COLO668 (cell line): ENCODE data around the gene SLC35B4.

Source experiments
- DNase-seq: peaks from one replicate; lab custom pipeline; 2025; ENCODE audit not compliant: unreplicated experiment; lab: John Stamatoyannopoulos, UW

Gene SLC35B4

GRCh38 chr7:134293002-134293740 lies 23.6 kb downstream of the SLC35B4 start:
- no peak for DNase-seq

- DNase-seq = no peak
Measured at GRCh38 chr7:134290286-134290685, 26.4 kb downstream of the SLC35B4 start.

DNA sequence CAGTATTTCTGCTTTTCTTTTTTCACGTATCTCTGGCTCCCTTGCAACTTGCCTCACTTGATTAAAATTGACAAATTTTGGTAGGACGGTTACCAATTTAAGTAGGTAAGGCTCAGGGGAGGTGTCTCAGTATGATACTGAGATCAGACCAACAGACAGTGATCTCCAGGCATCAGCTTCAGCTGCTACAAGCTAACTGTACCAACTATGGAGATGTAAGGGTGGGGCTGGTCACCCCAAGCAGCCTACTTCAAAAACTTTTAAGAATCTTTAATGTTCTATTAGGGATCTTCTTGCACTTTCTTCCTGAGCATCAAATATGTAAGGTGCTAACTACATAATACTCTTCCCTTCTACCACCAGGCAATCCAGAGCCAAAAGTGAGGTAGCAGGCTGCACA lies 26.9 kb downstream of the SLC35B4 start:
- no peak for DNase-seq

DNA sequence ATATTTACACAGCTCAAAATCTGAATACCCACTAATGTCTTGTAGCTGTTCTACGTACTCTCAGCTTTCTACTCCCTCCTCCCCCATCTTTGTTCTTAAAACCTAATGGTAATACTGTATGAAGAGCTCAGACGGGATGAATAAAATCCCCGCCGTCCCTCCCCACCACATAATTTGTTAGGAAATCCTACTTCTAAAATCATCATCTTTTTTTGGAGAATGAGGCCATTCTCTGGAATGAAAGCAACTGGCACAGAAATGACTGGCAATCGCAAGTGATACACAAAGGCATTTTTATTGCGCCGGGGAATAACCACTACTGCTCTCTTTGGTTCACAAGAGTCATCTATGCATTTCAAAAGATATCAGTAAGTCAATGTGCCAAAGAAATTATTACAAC lies 27.3 kb downstream of the SLC35B4 start:
- DNase-seq = no peak

DNA sequence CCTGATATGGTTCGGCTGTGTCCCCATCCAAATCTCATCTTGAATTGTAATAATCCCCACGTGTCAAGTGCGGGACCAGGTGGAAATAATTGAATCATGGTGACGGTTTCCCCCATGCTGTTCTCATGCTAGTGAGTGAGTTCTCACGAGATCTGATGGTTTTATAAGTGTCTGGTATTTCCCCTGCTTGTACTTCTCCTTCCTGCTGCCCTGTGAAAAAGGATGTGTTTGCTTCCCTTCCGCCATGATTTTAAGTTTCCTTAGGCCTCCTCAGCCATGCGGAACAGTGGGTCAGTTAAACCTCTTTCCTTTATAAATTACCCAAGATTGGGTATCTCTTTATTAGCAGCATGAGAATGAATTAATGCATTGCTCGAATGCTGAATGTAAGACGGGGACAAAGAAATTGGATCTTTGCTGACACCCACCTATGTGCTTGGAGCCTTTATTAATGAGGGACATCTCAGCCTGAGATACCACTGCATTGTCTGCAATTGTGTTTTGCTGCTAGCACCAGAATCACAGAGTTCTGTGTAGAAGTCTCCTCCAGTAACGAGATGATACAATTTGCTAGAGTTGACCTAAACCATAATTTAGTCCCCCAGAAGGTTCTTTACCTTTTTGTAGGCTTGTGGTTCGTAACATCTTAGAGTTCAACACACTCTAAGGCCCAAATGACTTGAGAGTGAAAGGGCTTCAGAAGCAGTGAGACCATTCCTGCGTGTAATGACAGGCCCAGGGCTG lies 28.6 kb downstream of the SLC35B4 start:
- no peak for DNase-seq

DNA sequence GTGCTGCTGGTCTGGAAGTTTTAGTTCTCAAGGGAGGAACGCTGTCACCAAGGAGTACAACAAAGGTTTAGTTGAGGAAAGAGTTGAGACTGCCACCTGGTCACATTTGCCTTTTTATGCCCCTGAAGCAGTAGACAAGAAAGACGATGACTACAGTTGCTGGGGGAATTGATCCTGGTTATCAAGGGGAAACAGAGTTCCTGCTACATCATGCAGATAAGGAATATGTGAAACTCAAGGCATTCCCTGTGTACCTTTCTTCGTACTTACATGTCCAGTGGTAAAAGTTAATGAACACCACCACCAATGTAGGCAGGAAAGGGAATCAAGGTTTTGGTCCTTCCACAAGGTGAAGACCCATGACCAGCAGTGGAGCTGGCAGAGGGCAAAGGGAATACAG lies 31.8 kb downstream of the SLC35B4 start:
- no peak for DNase-seq

- DNase-seq = no peak
Measured at GRCh38 chr7:134284011-134284410, 32.7 kb downstream of the SLC35B4 start.

DNA sequence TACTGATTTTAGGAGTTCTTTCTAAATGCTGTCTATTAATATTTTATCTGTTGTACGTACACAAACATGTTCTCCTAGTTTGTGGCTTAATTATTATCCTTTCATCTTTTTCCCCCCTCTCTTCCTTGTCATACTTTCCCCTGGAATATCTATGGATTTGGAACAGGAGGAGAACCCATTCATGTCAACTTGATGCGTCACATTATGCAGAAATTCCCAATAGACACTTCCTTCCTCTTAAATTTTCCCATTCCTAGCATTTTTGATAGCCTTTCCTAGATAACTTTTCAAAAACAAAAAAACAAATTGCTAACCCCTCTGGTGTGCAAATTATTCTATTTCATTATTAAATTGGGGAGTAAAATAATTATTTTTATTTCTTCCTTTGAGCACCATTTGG lies 36.2 kb downstream of the SLC35B4 start:
- DNase-seq = no peak

DNA sequence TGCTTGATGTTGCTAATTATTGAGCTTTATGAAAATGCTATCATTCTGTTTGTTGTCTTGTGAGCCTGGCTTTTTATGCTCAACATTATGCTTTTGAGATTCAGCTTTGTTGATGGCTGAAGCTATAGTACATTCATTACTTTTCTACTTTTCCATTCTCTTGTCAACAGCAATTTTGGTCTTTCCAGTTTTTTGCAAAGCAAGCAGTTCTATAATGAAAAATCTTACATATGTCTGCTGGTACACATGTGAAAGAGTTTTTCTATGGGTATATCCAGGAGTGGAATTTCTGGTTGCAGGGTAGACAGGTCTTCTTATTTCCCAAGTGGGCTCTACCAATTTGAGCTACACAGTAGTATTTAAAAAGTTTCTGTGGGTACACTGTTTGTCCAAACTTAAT lies 36.8 kb downstream of the SLC35B4 start:
- no peak for DNase-seq

DNA sequence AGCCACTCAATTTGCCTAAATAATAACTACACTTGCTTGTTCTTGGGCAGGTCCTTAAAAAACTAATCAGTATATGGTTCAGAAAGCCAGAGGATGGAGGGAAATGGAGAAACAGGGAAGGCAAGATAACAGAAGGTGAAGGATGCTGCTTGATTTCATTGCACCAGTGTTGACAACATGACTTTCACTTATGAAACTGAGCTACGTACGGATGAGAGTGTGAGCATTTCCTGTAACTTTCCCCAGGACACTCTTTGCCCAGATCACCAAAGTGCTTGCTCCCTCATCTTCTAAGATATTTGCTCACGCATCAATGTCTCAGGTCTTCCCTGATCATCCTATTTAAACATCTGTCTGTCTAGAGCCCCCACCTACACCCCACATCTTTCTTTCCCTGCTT lies 37.4 kb downstream of the SLC35B4 start:
- no peak for DNase-seq

DNA sequence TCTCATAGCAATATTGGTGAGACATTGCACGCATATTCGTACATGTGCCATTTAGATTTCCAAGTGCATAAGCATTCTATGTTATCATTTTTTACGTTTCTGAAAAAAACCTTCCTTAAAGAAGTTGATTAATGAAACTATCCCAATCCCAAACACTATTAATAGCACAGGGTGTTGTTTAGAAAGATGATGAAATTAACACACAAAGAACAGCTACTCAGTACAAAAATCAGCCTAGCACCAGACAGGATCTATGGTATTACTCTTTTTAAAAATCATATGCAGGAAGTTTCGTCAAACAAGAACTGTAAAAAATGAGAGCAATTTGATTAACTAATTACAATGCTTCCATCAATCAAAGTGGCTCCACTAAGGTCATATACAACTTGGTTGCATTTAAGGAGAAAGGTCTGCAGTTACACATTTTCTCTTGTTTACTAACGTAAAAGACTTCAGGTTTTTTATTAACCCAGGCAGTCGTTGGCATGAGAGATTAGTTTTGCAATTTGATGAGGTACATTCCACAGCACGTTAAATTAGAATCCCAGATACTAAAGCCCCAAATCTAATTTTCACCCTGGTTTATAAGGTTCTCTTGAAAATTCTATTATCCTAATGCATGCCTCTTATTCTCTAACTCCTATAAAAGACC lies 38.1 kb downstream of the SLC35B4 start:
- DNase-seq = no peak

GRCh38 chr7:134276951-134277350 lies 39.8 kb downstream of the SLC35B4 start:
- DNase-seq = no peak

GRCh38 chr7:134262322-134262721 lies 54.4 kb downstream of the SLC35B4 start:
- no peak for DNase-seq

DNA sequence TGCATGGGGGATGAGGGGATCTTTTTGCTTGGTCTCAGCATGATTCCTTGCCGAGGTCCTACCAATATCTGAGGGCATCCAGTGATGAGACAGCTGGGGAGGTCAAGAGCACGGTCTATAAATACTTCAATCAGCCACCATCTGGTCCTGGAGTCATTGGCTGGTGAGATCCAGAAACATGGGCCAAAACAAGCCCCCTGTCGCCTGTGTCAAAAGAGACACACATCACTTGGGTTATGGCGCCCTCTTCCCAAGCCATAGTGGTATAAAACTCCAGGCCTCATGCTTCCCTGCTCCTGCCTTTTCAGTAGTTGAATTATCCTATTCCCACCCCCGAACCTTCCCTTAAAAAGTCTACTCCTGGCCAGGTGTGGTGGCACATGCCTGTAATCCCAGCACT lies 60.9 kb downstream of the SLC35B4 start:
- DNase-seq = no peak

GRCh38 chr7:134254311-134254710 lies 62.4 kb downstream of the SLC35B4 start:
- no peak for DNase-seq

GRCh38 chr7:134248196-134248595 lies 68.5 kb downstream of the SLC35B4 start:
- DNase-seq = no peak

DNA sequence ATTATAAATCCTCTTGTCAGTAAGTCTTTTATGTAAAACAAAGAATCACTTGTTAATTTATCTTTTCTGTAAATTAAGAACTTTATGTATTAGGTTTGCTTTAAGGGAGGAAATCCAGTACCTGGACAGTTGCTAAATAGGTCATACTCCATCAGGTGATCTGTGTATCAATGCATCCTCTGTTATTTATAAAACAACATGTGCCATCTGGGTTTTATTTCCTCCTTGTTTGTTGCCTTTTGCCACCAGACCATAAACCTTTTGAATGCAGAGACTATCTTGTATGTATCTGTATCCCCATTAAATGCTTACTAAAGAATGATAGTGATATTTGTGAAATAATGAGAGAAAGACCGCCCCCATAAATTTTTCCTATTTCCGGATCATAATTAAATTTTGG lies 70.0 kb downstream of the SLC35B4 start:
- DNase-seq = no peak

- no peak for DNase-seq
Measured at GRCh38 chr7:134246347-134246746, 70.4 kb downstream of the SLC35B4 start.

DNA sequence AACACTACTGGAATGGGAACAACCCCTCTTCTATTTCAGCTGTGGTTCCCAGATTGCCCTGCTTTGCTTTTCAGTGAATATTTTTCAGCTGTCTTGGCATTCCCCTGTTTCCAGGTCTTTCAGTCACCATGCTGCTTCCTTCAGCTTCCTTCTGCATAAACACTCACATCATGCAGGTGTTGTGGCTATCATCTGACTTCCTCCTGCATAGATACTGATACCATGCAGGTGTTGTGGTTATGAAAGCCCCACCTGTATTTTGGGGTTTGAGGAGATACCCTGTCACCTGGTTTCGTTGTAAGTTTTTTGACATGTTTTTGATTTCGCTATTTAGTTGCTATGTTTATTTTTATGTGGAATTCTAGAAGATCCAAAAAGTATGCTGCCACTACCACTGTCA lies 71.5 kb downstream of the SLC35B4 start:
- DNase-seq = no peak
